NB4 (cell line): ENCODE measurements around the gene FCF1.

ENCODE experiments used
- POLR2A ChIP-seq: IDR thresholded peaks from 2 replicates; pipeline ENCODE4 v1.6.1; 2011; ENCODE audit warnings: mild to moderate bottlenecking; ENCODE audit not compliant: insufficient read length; ENCODE audit errors: extremely low read depth
- TF ChIP-seq, protein P1 (sequence below): IDR thresholded peaks from one replicate; pipeline ENCODE4 v1.5.1; 2012; ENCODE audit warnings: low read depth, low read length

DNA sequence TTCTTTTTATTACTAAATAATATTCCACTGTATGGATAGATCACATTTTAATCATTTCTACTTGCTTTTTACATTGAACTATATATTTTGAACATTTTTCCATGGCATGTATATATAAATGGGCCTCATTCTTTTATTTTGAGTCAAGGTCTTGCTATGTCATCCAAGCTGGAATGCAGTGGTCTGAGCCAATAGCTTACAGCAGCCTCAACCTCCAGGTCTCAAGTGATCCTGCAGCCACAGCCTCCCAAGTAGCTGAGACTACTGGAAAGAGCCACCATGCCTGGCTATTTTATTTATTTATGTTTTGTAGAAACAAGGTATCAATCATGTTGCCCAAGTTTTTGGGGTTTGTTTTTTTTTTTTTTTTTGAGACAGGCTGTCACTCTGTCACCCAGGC, 7.6 kb downstream of the FCF1 start:
- TF ChIP-seq, protein P1, sequence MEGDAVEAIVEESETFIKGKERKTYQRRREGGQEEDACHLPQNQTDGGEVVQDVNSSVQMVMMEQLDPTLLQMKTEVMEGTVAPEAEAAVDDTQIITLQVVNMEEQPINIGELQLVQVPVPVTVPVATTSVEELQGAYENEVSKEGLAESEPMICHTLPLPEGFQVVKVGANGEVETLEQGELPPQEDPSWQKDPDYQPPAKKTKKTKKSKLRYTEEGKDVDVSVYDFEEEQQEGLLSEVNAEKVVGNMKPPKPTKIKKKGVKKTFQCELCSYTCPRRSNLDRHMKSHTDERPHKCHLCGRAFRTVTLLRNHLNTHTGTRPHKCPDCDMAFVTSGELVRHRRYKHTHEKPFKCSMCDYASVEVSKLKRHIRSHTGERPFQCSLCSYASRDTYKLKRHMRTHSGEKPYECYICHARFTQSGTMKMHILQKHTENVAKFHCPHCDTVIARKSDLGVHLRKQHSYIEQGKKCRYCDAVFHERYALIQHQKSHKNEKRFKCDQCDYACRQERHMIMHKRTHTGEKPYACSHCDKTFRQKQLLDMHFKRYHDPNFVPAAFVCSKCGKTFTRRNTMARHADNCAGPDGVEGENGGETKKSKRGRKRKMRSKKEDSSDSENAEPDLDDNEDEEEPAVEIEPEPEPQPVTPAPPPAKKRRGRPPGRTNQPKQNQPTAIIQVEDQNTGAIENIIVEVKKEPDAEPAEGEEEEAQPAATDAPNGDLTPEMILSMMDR, result no peak
- TF ChIP-seq POLR2A, result no peak
